Panc1 (cell line): ENCODE results near the gene RNF145. TPM values are rescaled to one million over a fixed set of nuclear protein-coding genes. Genes with fewer than 3 reads are reported as not detected.
A peak's percentile ranks its signal among the peaks of the same experiment; 100 is the strongest.

Experiments used
- ATAC-seq: fragments of 200-7000 bp; cut with Tn5 transposase; 2 replicates; pipeline ENCODE4 v1.9.1; 2020; ENCODE audit warnings: mild to moderate bottlenecking, moderate library complexity
- BruUV-seq: library from RNA; stranded (reverse); fragments of 400-500 nt; replicated peaks from 2 replicates; lab custom pipeline; 2021; lab: Mats Ljungman, UMichigan
- CTCF ChIA-PET: fragments of 300-600 bp; sonication (Branson Sonifier 250); formaldehyde crosslinking; loops from one replicate; lab custom pipeline; 2022; ENCODE audit warnings: antibody characterized with exemption; lab: Charles Lee
- POLR2A ChIA-PET: fragments of 300-600 bp; sonication (Branson Sonifier 250); formaldehyde crosslinking; loops from one replicate; lab custom pipeline; 2022; ENCODE audit warnings: antibody characterized with exemption; lab: Charles Lee
- DNase-seq: peaks from one replicate; pipeline ENCODE4 v3.0.0-alpha.2; 2010; ENCODE audit warnings: low read depth, low spot score
- H3K27ac ChIP-seq: 2 replicates; pipeline ENCODE4 v1.5.1; 2011; ENCODE audit warnings: mild to moderate bottlenecking, low read length, inconsistent platforms
- H3K27me3 ChIP-seq: fragments of 200-500 bp; sonication (Bioruptor generic); 2 replicates; pipeline ENCODE4 v1.6.0; 2014; ENCODE audit warnings: low read length, inconsistent platforms; ENCODE audit not compliant: control insufficient read depth, insufficient read depth
- H3K36me3 ChIP-seq: fragments of 200-500 bp; sonication (Bioruptor generic); 2 replicates; pipeline ENCODE4 v1.5.1; 2014; ENCODE audit warnings: inconsistent platforms, mild to moderate bottlenecking, low read length, moderate library complexity; ENCODE audit not compliant: control insufficient read depth, insufficient read depth
- H3K4me1 ChIP-seq: 2 replicates; pipeline ENCODE4 v1.5.1; 2011; ENCODE audit warnings: inconsistent platforms, mild to moderate bottlenecking, low read length, moderate library complexity; ENCODE audit not compliant: control insufficient read depth, insufficient read depth
- H3K4me3 ChIP-seq, 2 experiments: 2 replicates each; pipeline ENCODE4 v1.5.1; 2011 to 2012; ENCODE audit warnings: low read depth in 2 of 2, low read length in 2 of 2, mild to moderate bottlenecking in 2 of 2, inconsistent platforms in 1 of 2, moderate library complexity in 1 of 2
- H3K9me3 ChIP-seq: fragments of 200-500 bp; sonication (Bioruptor generic); 2 replicates; pipeline ENCODE4 v1.5.1; 2014; ENCODE audit warnings: low read depth, mild to moderate bottlenecking, inconsistent platforms, low read length, moderate library complexity; ENCODE audit not compliant: control insufficient read depth, insufficient read depth
- CTCF ChIP-seq: fragments of 450-650 bp; IDR thresholded peaks from 2 replicates; pipeline ENCODE4 v1.5.1; 2017; ENCODE audit warnings: mild to moderate bottlenecking
- POLR2AphosphoS5 ChIP-seq: IDR thresholded peaks from 2 replicates; pipeline ENCODE4 v1.6.1; 2012; ENCODE audit warnings: mild to moderate bottlenecking, low read depth, low read length, moderate library complexity
- REST ChIP-seq, 2 experiments: IDR thresholded peaks; 2 replicates each; pipeline ENCODE4 v1.6.1; 2011 to 2012; ENCODE audit warnings: low read depth in 2 of 2, control low read depth in 1 of 2, low read length in 1 of 2, mild to moderate bottlenecking in 1 of 2, moderate library complexity in 1 of 2; ENCODE audit not compliant: insufficient read depth in 1 of 2
- SIN3A ChIP-seq: IDR thresholded peaks from 2 replicates; pipeline ENCODE4 v1.6.1; 2012; ENCODE audit warnings: low read depth, mild to moderate bottlenecking, low read length, moderate library complexity, borderline replicate concordance; ENCODE audit not compliant: insufficient read depth
- TCF7L2 ChIP-seq: IDR thresholded peaks from 2 replicates; pipeline ENCODE4 v1.6.1; 2011; ENCODE audit warnings: mild to moderate bottlenecking, low read depth, low read length, inconsistent platforms
- in situ Hi-C: cut with HindIII; loops from 2 replicates; pipeline ENCODE4 v1.10.0; 2016; ENCODE audit warnings: low sequenced_read_pairs, low pct_unique_long_range_greater_than_20kb
- intact Hi-C: fragments of 100-400 bp; cut with micrococcal nuclease; formaldehyde crosslinking; loops from one replicate; pipeline ENCODE4 v1.10.0; 2022; ENCODE audit not compliant: unreplicated experiment
- total RNA-seq: library from RNA; stranded (reverse); gene quantifications from one replicate; pipeline ENCODE4 v1.2.1, GENCODE V29; 2021; ENCODE audit not compliant: unreplicated experiment

The RNF145 gene
- total RNA-seq, 1 experiment from 2014 or later, result 81.8 TPM

DNA sequence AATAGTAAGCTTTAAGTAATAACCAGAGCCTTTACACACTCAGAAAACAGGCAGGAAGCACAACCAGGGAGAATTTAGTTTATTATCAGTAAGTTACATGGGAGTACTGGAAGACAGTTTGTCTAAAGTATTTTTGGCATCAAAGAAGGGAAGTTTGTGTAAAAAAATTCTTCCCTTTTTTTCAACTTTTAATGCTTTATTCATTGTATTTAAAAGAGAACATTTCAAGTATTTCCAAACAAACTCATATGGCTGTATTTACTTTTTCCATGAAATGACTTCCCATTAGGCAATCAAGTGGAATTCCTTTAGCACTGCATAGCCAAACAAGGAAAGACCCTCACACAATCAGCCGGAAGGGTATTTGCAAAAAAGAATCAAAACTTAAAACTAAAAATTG is 26.7 kb downstream of the RNF145 start:
- in situ Hi-C loops (no loop called here), intact Hi-C loops (no loop called here)
- BruUV-seq, result TSS peak; percentile 17
- H3K27ac ChIP-seq, result no peak overlapping the region
- TF ChIP-seq CTCF (no peak), TCF7L2 (no peak), SIN3A (no peak), REST (IDR thresholded peaks at IDR 0.05; ENCODE audit: insufficient read depth in 1 of 2, low read depth in 2 of 2, low read length in 1 of 2) (no peak), POLR2AphosphoS5 (no peak)
- DNase-seq (no peak), ATAC-seq (no peak)
- ChIA-PET POLR2A (interaction anchor here (0.5 kb wide), 1 partner anchor 723 kb away, joined by 3 read pairs; no protein-coding TSS in a partner anchor), CTCF (no interaction called here)
- peaks cover 9% of the 10 kb centered on the region; the same call in 1 of the 2 replicates for H3K36me3 ChIP-seq
- H3K4me3 ChIP-seq, result no peak overlapping the region
- no peaks in the 10 kb centered on the region for H3K27me3 ChIP-seq
- H3K9me3 ChIP-seq, result no peaks in the 10 kb centered on the region
- H3K4me1 ChIP-seq, result peaks cover 8% of the 10 kb centered on the region

DNA sequence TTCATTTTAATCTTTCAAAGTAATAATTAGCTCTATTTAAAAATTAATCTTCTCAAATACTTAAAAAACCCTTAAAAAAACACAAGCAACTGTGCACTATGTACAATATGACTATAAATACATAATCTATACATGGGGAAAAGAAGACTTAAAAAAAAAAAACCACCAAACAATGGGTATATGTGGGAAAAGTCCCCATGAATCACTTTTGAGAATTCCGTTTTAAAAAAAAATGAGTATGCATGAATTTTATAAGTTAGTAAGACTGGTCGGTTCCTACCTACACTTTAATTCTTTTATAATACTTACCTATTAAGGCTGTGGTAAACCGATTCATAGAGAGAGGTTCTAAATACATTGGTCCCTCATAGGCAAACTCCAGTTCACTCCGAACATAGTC is 27.7 kb downstream of the RNF145 start:
- no peak overlapping the region for H3K4me3 ChIP-seq
- TF ChIP-seq POLR2AphosphoS5 (no peak), TCF7L2 (no peak), REST (IDR thresholded peaks at IDR 0.05; ENCODE audit: insufficient read depth in 1 of 2, low read depth in 2 of 2, low read length in 1 of 2) (no peak), SIN3A (no peak), CTCF (no peak)
- BruUV-seq, result no TSS peak
- H3K36me3 ChIP-seq, result peaks cover 16% of the 10 kb centered on the region
- H3K27me3 ChIP-seq, result no peaks in the 10 kb centered on the region
- CTCF ChIA-PET, result interaction anchor here (0.7 kb wide), 1 partner anchor 38 kb away, joined by 4 read pairs; no protein-coding TSS in a partner anchor
- POLR2A ChIA-PET, result no interaction called here
- ATAC-seq, result no peak
- intact Hi-C loops, result no loop called here
- H3K4me1 ChIP-seq, result peaks cover 8% of the 10 kb centered on the region
- H3K9me3 ChIP-seq, result no peaks in the 10 kb centered on the region
- no peak overlapping the region for H3K27ac ChIP-seq
- DNase-seq, result no peak
- in situ Hi-C loops, result no loop called here
